SK-N-SH (cell line): ENCODE data around the gene SELENOI. TPM values are rescaled to one million over a fixed set of nuclear protein-coding genes. Genes with fewer than 3 reads are reported as not detected.

Experiments used
- CTCF ChIA-PET: fragments of 300-600, 350-600 bp; formaldehyde crosslinking; extraction: SDS; loops from one replicate; lab custom pipeline; 2021; lab: Yijun Ruan, JAX
- POLR2A ChIA-PET: fragments of 350-600 bp; sonication (Branson Sonifier 250); formaldehyde crosslinking; extraction: SDS; loops from one replicate; lab custom pipeline; 2020; ENCODE audit warnings: antibody characterized with exemption, inconsistent platforms; lab: Yijun Ruan, JAX
- DNase-seq: peaks from one replicate; pipeline ENCODE4 v3.0.0; 2012
- H2AFZ ChIP-seq: fragments of 200-600 bp; sonication (generic); 2 replicates; pipeline ENCODE4 v1.8.1; 2016; ENCODE audit warnings: antibody characterized with exemption, mild to moderate bottlenecking, low read depth
- H3F3A ChIP-seq: fragments of 200-600 bp; sonication (generic); replicated peaks from 2 replicates; pipeline ENCODE3; 2016; ENCODE audit warnings: antibody characterized with exemption, mild to moderate bottlenecking; ENCODE audit not compliant: insufficient read depth
- H3K27ac ChIP-seq, 2 experiments: fragments of 200-500 bp in 1 of 2; fragments of 200-600 bp in 1 of 2; sonication (Bioruptor generic) in 1 of 2; sonication (generic), shearing (Covaris generic) in 1 of 2; 2 replicates each; pipeline versions ENCODE4 v1.5.1 to v1.6.1; 2014 to 2016; ENCODE audit warnings: low read depth in 2 of 2, inconsistent platforms in 1 of 2, low read length in 1 of 2, mild to moderate bottlenecking in 1 of 2, mixed read lengths in 1 of 2
- H3K27me3 ChIP-seq: fragments of 200-600 bp; sonication (generic), shearing (Covaris generic); 2 replicates; pipeline ENCODE4 v1.6.1; 2016; ENCODE audit warnings: mixed run types; ENCODE audit not compliant: insufficient read depth
- H3K36me3 ChIP-seq, 2 experiments: fragments of 200-500 bp in 1 of 2; fragments of 200-600 bp in 1 of 2; sonication (Bioruptor generic) in 1 of 2; sonication (generic) in 1 of 2; replicated peaks in 1 of 2; 2 replicates each; pipeline versions ENCODE3 to v1.5.1; 2014 to 2016; ENCODE audit warnings: low read length in 1 of 2, mild to moderate bottlenecking in 1 of 2; ENCODE audit not compliant: insufficient read depth in 2 of 2, control insufficient read depth in 1 of 2
- H3K4me1 ChIP-seq, 2 experiments: fragments of 200-500 bp in 1 of 2; fragments of 200-600 bp in 1 of 2; sonication (Bioruptor generic) in 1 of 2; sonication (generic), shearing (Covaris generic) in 1 of 2; 2 replicates each; pipeline versions ENCODE4 v1.5.1 to v1.6.1; 2014 to 2016; ENCODE audit warnings: low read depth in 1 of 2, low read length in 1 of 2, mixed run types in 1 of 2; ENCODE audit not compliant: insufficient read depth in 2 of 2, control insufficient read depth in 1 of 2
- H3K4me2 ChIP-seq: fragments of 200-600 bp; sonication (generic), shearing (Covaris generic); 2 replicates; pipeline ENCODE4 v1.6.1; 2017; ENCODE audit warnings: mixed run types
- H3K4me3 ChIP-seq, 2 experiments: fragments of 200-500 bp in 1 of 2; fragments of 200-600 bp in 1 of 2; sonication (Bioruptor generic) in 1 of 2; sonication (generic), shearing (Covaris generic) in 1 of 2; 2 replicates each; pipeline versions ENCODE4 v1.5.1 to v1.8.1; 2014 to 2016; ENCODE audit warnings: low read depth in 2 of 2, inconsistent platforms in 1 of 2, low read length in 1 of 2, mild to moderate bottlenecking in 1 of 2, mixed read lengths in 1 of 2, moderate library complexity in 1 of 2
- H3K79me2 ChIP-seq: fragments of 200-600 bp; sonication (generic); 2 replicates; pipeline ENCODE4 v1.8.1; 2017; ENCODE audit warnings: mild to moderate bottlenecking; ENCODE audit not compliant: insufficient read depth
- H3K9ac ChIP-seq: fragments of 200-600 bp; sonication (generic); 2 replicates; pipeline ENCODE4 v1.6.1; 2017; ENCODE audit warnings: mixed run types
- H3K9me2 ChIP-seq: fragments of 200-600 bp; sonication (generic); 2 replicates; pipeline ENCODE4 v1.6.1; 2017; ENCODE audit warnings: mixed run types
- H3K9me3 ChIP-seq: fragments of 200-600 bp; sonication (generic); 2 replicates; pipeline ENCODE4 v1.6.1; 2017; ENCODE audit warnings: mixed run types, mild to moderate bottlenecking, moderate library complexity
- H4K20me1 ChIP-seq: fragments of 200-600 bp; sonication (generic); 2 replicates; pipeline ENCODE4 v1.6.1; 2017; ENCODE audit warnings: mild to moderate bottlenecking, mixed run types; ENCODE audit not compliant: insufficient read depth
- ELF1 ChIP-seq: IDR thresholded peaks from 2 replicates; pipeline ENCODE4 v1.4.0; 2012
- EZH2phosphoT487 ChIP-seq: fragments of 200-600 bp; sonication (generic); IDR thresholded peaks from 2 replicates; pipeline ENCODE4 v1.6.1; 2017; ENCODE audit warnings: low read depth, mixed run types, mild to moderate bottlenecking, antibody characterized with exemption, moderate library complexity, borderline replicate concordance
- FOSL2 ChIP-seq: IDR thresholded peaks from 2 replicates; pipeline ENCODE4 v1.4.0; 2012; ENCODE audit warnings: low read depth, mild to moderate bottlenecking, moderate library complexity, borderline replicate concordance
- FOXJ3 ChIP-seq: sonication (generic); formaldehyde crosslinking; IDR thresholded peaks from 2 replicates; pipeline ENCODE4 v1.5.1; 2020; ENCODE audit warnings: mild to moderate bottlenecking, missing genetic modification reagents
- GABPA ChIP-seq: IDR thresholded peaks from 2 replicates; pipeline ENCODE4 v1.4.0; 2012; ENCODE audit warnings: low read depth, mild to moderate bottlenecking
- MEF2A ChIP-seq: IDR thresholded peaks from 2 replicates; pipeline ENCODE4 v1.4.0; 2012; ENCODE audit warnings: low read depth, borderline replicate concordance
- NFIC ChIP-seq: IDR thresholded peaks from 2 replicates; pipeline ENCODE4 v1.4.0; 2012; ENCODE audit warnings: borderline replicate concordance
- NRF1 ChIP-seq: IDR thresholded peaks from 2 replicates; pipeline ENCODE4 v1.6.1; 2012; ENCODE audit warnings: low read depth, mild to moderate bottlenecking, low read length
- POLR2AphosphoS5 ChIP-seq: IDR thresholded peaks from 2 replicates; pipeline ENCODE4 v1.6.1; 2012; ENCODE audit warnings: low read depth, low read length
- SIN3A ChIP-seq: IDR thresholded peaks from 2 replicates; pipeline ENCODE4 v1.6.1; 2012; ENCODE audit warnings: low read depth, mild to moderate bottlenecking, low read length, moderate library complexity, borderline replicate concordance
- TAF1 ChIP-seq: IDR thresholded peaks from 2 replicates; pipeline ENCODE4 v1.6.1; 2012; ENCODE audit warnings: low read depth, mild to moderate bottlenecking, low read length, moderate library complexity, borderline replicate concordance
- TCF12 ChIP-seq: IDR thresholded peaks from 2 replicates; pipeline ENCODE4 v1.4.0; 2012
- WGBS: methylation state at CpG from one replicate; pipeline ENCODE4 v1.1.6; 2017; ENCODE audit warnings: low lambda C conversion rate; 5-methylcytosine and 5-hydroxymethylcytosine counted together
- polyA plus RNA-seq, 3 experiments: library from polyadenylated mRNA; depleted of rRNA; stranded (reverse); fragments of >200 nt; gene quantifications; 2 replicates each; pipeline ENCODE4 v1.2.3, GENCODE V29; 2012
- TF ChIP-seq, protein P1 (sequence below): IDR thresholded peaks from 2 replicates; pipeline ENCODE4 v1.4.0; 2012; ENCODE audit warnings: low read depth, borderline replicate concordance
- TF ChIP-seq, protein P2 (sequence below): fragments of 150-350 bp; IDR thresholded peaks from 2 replicates; pipeline ENCODE4 v1.6.1; 2016; ENCODE audit warnings: mild to moderate bottlenecking, low read depth, low read length
- TF ChIP-seq, protein P3 (sequence below): IDR thresholded peaks from 2 replicates; pipeline ENCODE4 v1.4.0; 2012; ENCODE audit warnings: low read depth
- TF ChIP-seq, protein P4 (sequence below): IDR thresholded peaks from 2 replicates; pipeline ENCODE4 v1.6.1; 2012; ENCODE audit warnings: mild to moderate bottlenecking, low read depth, low read length, moderate library complexity

The SELENOI gene
- polyA plus RNA-seq, 1 of the 3 experiments (the other 2 are of a cell fraction): 4.4 TPM

DNA sequence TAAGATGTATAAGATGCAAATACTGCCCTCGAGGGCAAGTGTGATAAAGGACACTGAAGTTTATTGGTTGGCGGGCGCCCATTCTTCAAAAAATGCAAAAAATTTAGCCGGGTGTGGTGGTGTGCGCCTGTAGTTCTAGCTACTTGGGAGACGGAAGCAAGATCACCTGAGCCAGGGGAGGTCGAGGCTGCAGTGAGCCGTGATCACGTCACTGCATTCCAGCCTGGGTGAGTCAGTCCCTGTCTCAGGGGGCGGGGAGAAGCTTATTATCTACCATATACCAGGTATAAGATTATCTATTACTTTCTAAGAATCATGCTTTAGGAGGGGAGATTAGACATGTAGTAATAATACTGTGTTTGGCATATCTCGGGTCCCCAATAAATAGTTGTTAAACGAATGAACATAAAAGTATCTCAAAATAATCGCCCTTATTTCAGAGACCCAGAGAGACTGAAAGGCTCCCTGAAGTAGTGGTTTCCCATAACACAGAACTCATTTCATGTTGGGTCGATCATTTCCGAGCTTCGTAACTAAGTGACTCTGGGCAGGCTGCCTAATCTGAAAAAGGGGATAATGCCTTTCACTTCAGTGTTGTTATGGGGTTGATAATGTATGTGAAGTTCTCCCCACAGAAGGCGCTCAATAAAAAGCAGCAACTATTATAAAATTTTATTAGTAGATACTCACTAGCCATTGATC, 1.2 kb upstream of the SELENOI start (continued):
- no peak for TF ChIP-seq SIN3A

DNA sequence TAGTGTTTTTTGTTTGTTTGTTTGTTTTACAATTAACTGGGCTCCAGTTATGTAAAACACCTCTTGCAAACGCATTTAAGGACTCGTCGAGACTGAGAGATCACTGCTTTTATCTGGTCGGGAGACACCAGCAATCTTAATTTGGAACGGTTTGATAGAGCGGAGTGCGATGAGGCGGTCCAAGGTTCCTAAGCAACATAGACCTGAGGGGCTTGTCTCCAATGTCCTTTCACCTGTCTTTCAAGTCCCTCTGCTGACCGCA, 729 bp upstream of the SELENOI start:
- Histone ChIP-seq H3K79me2 (peaks cover 61% of the 10 kb centered on the region), H3K27me3 (no peaks in the 10 kb centered on the region), H3F3A (peaks cover 15% of the 10 kb centered on the region), H3K4me2 (peak overlapping the region; percentile 71), H3K9ac (peak overlapping the region; percentile 79), H3K4me1 (peaks cover 10 to 23% of the 10 kb centered on the region in 2 experiments; a peak in 3 of 4 replicates), H3K9me2 (no peaks in the 10 kb centered on the region), H3K27ac (peak overlapping the region; percentile 87 to 95), H3K4me3 (peak overlapping the region; percentile 90 to 95), H3K9me3 (no peaks in the 10 kb centered on the region), H4K20me1 (no peaks in the 10 kb centered on the region; the same call in 1 of the 2 replicates), H3K36me3 (no peaks in the 10 kb centered on the region), H2AFZ (peak overlapping the region; percentile 80)
- TF ChIP-seq, protein P1, sequence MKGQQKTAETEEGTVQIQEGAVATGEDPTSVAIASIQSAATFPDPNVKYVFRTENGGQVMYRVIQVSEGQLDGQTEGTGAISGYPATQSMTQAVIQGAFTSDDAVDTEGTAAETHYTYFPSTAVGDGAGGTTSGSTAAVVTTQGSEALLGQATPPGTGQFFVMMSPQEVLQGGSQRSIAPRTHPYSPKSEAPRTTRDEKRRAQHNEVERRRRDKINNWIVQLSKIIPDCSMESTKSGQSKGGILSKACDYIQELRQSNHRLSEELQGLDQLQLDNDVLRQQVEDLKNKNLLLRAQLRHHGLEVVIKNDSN: no peak
- TF ChIP-seq ELF1: no peak
- no peak for TF ChIP-seq TCF12
- TF ChIP-seq, protein P2, sequence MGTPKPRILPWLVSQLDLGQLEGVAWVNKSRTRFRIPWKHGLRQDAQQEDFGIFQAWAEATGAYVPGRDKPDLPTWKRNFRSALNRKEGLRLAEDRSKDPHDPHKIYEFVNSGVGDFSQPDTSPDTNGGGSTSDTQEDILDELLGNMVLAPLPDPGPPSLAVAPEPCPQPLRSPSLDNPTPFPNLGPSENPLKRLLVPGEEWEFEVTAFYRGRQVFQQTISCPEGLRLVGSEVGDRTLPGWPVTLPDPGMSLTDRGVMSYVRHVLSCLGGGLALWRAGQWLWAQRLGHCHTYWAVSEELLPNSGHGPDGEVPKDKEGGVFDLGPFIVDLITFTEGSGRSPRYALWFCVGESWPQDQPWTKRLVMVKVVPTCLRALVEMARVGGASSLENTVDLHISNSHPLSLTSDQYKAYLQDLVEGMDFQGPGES: no peak
- no peak for TF ChIP-seq FOXJ3 (CRISPR knock-in tag)
- TF ChIP-seq FOSL2: no peak
- TF ChIP-seq NFIC: no peak
- no peak for TF ChIP-seq NRF1
- TF ChIP-seq EZH2phosphoT487: no peak
- TF ChIP-seq, protein P3, sequence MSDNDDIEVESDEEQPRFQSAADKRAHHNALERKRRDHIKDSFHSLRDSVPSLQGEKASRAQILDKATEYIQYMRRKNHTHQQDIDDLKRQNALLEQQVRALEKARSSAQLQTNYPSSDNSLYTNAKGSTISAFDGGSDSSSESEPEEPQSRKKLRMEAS: no peak
- TF ChIP-seq POLR2AphosphoS5: no peak
- TF ChIP-seq, protein P4, sequence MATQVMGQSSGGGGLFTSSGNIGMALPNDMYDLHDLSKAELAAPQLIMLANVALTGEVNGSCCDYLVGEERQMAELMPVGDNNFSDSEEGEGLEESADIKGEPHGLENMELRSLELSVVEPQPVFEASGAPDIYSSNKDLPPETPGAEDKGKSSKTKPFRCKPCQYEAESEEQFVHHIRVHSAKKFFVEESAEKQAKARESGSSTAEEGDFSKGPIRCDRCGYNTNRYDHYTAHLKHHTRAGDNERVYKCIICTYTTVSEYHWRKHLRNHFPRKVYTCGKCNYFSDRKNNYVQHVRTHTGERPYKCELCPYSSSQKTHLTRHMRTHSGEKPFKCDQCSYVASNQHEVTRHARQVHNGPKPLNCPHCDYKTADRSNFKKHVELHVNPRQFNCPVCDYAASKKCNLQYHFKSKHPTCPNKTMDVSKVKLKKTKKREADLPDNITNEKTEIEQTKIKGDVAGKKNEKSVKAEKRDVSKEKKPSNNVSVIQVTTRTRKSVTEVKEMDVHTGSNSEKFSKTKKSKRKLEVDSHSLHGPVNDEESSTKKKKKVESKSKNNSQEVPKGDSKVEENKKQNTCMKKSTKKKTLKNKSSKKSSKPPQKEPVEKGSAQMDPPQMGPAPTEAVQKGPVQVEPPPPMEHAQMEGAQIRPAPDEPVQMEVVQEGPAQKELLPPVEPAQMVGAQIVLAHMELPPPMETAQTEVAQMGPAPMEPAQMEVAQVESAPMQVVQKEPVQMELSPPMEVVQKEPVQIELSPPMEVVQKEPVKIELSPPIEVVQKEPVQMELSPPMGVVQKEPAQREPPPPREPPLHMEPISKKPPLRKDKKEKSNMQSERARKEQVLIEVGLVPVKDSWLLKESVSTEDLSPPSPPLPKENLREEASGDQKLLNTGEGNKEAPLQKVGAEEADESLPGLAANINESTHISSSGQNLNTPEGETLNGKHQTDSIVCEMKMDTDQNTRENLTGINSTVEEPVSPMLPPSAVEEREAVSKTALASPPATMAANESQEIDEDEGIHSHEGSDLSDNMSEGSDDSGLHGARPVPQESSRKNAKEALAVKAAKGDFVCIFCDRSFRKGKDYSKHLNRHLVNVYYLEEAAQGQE: no peak
- TF ChIP-seq TAF1: no peak
- TF ChIP-seq GABPA: no peak
- TF ChIP-seq SIN3A: no peak
- TF ChIP-seq MEF2A: no peak
- no peak for DNase-seq
- POLR2A ChIA-PET: interaction anchor here (0.7 to 1.0 kb wide), 7 partner anchors 9 to 416 kb away, joined by 3 to 4 read pairs (median 4); no protein-coding TSS in a partner anchor
- 1% methylated on average over 9 of the region's 9 CpGs for WGBS
- CTCF ChIA-PET: interaction anchor here (0.7 to 3.8 kb wide), 10 partner anchors 15 to 261 kb away, joined by 3 to 16 read pairs (median 4); partner anchors contain the start of gene HADHA
